ENCODE measurements around the gene RTEL1. TPM values are rescaled to one million over a fixed set of nuclear protein-coding genes. Genes with fewer than 3 reads are reported as not detected.
"Not testable (repeated sequence)": the region's sequence is repeated elsewhere in the genome, so short reads cannot be mapped to it uniquely, and the experiment has no call there.

RTEL1 gene
- total RNA-seq, 1 donor from 2014 or later: 46.7 TPM

- Mint-ChIP-seq H3K9me3 (no peaks in the 10 kb centered on the region), H3K4me1 (peaks cover 3% of the 10 kb centered on the region), H3K36me3 (ENCODE audit: low read depth) (peaks cover 2% of the 10 kb centered on the region), H3K27ac (ENCODE audit: unreplicated experiment) (no peak overlapping the region), H3K4me3 (no peak overlapping the region), H3K27me3 (ENCODE audit: low read depth) (no peaks in the 10 kb centered on the region)
- no peak for TF ChIP-seq CTCF (conservative IDR thresholded peaks at IDR 0.05)
- DNase-seq (ENCODE audit: low read depth, low spot score): no peak
Measured at GRCh38 chr20:63645218-63645617, 12.9 kb upstream of the RTEL1 start.

GRCh38 chr20:63648190-63648589, 9.9 kb upstream of the RTEL1 start:
- TF ChIP-seq CTCF (conservative IDR thresholded peaks at IDR 0.05): no peak
- peaks cover 6% of the 10 kb centered on the region for H3K4me1 Mint-ChIP-seq
- H3K27me3 Mint-ChIP-seq (ENCODE audit: low read depth): no peaks in the 10 kb centered on the region
- H3K4me3 Mint-ChIP-seq: peak overlapping the region; percentile 72
- no peak overlapping the region for H3K27ac Mint-ChIP-seq (ENCODE audit: unreplicated experiment)
- no peaks in the 10 kb centered on the region for H3K9me3 Mint-ChIP-seq
- no peak for DNase-seq (ENCODE audit: low read depth, low spot score)
- H3K36me3 Mint-ChIP-seq (ENCODE audit: low read depth): peaks cover 2% of the 10 kb centered on the region

GRCh38 chr20:63648895-63649589, 9.1 kb upstream of the RTEL1 start:
- no peak for DNase-seq (ENCODE audit: low read depth, low spot score)
- Mint-ChIP-seq H3K27me3 (ENCODE audit: low read depth) (no peaks in the 10 kb centered on the region), H3K36me3 (ENCODE audit: low read depth) (peaks cover 2% of the 10 kb centered on the region), H3K27ac (ENCODE audit: unreplicated experiment) (no peak overlapping the region), H3K4me1 (peaks cover 8% of the 10 kb centered on the region), H3K9me3 (no peaks in the 10 kb centered on the region), H3K4me3 (peak overlapping the region; percentile 44)
- no peak for TF ChIP-seq CTCF (conservative IDR thresholded peaks at IDR 0.05)

GRCh38 chr20:63650486-63650885, 7.6 kb upstream of the RTEL1 start:
- DNase-seq (ENCODE audit: low read depth, low spot score): not testable (repeated sequence)

GRCh38 chr20:63651942-63652191, 6.2 kb upstream of the RTEL1 start:
- DNase-seq (ENCODE audit: low read depth, low spot score): no peak
- H3K9me3 Mint-ChIP-seq: no peaks in the 10 kb centered on the region
- TF ChIP-seq CTCF (conservative IDR thresholded peaks at IDR 0.05): no peak
- peak overlapping the region; percentile 92 for H3K4me3 Mint-ChIP-seq
- H3K27me3 Mint-ChIP-seq (ENCODE audit: low read depth): no peaks in the 10 kb centered on the region
- peaks cover 16% of the 10 kb centered on the region for H3K4me1 Mint-ChIP-seq
- H3K27ac Mint-ChIP-seq (ENCODE audit: unreplicated experiment): no peak overlapping the region
- peaks cover 2% of the 10 kb centered on the region for H3K36me3 Mint-ChIP-seq (ENCODE audit: low read depth)

More at GRCh38 chr20:63650486-63650885, 7.6 kb upstream of the RTEL1 start:
- H3K9me3 Mint-ChIP-seq; H3K36me3 Mint-ChIP-seq (ENCODE audit: low read depth); H3K27me3 Mint-ChIP-seq (ENCODE audit: low read depth); H3K27ac Mint-ChIP-seq (ENCODE audit: unreplicated experiment); H3K4me3 Mint-ChIP-seq: not testable (repeated sequence)
- peaks cover 16% of the 10 kb centered on the region for H3K4me1 Mint-ChIP-seq

- no peaks in the 10 kb centered on the region for H3K27me3 Mint-ChIP-seq (ENCODE audit: low read depth)
- peak; percentile 28 for TF ChIP-seq CTCF (conservative IDR thresholded peaks at IDR 0.05)
- H3K4me1 Mint-ChIP-seq: peaks cover 16% of the 10 kb centered on the region
- no peaks in the 10 kb centered on the region for H3K9me3 Mint-ChIP-seq
- DNase-seq (ENCODE audit: low read depth, low spot score): peak; percentile 61
- no peak overlapping the region for H3K27ac Mint-ChIP-seq (ENCODE audit: unreplicated experiment)
- peak overlapping the region; percentile 92 for H3K4me3 Mint-ChIP-seq
- H3K36me3 Mint-ChIP-seq (ENCODE audit: low read depth): peaks cover 2% of the 10 kb centered on the region
Measured at GRCh38 chr20:63652192-63652980, 5.7 kb upstream of the RTEL1 start.
